Fibroblast of lung (primary cell): ENCODE data around the gene MICALL1. TPM values are rescaled to one million over a fixed set of nuclear protein-coding genes. Genes with fewer than 3 reads are reported as not detected.

Experiments
- DNase-seq, 2 donors: peaks; one replicate each; pipeline versions ENCODE4 v3.0.0 to v3.0.0-alpha.2; 2010; ENCODE audit warnings: low read depth in 2 of 2
- H2AFZ ChIP-seq: 2 replicates; pipeline ENCODE4 v1.5.1; 2012; ENCODE audit warnings: low read length, control low read depth, inconsistent platforms
- H3K27ac ChIP-seq: 2 replicates; pipeline ENCODE4 v1.5.1; 2011; ENCODE audit warnings: low read length, control low read depth; ENCODE audit not compliant: insufficient read depth
- H3K27me3 ChIP-seq: 2 replicates; pipeline ENCODE4 v1.5.1; 2011; ENCODE audit warnings: mild to moderate bottlenecking, low read length; ENCODE audit not compliant: control insufficient read depth, insufficient read depth
- H3K36me3 ChIP-seq: 2 replicates; pipeline ENCODE4 v1.5.1; 2011; ENCODE audit warnings: low read length; ENCODE audit not compliant: control insufficient read depth, insufficient read depth
- H3K4me1 ChIP-seq: 2 replicates; pipeline ENCODE4 v1.5.1; 2011; ENCODE audit warnings: low read length; ENCODE audit not compliant: control insufficient read depth, insufficient read depth; ENCODE audit errors: extremely low read depth
- H3K4me2 ChIP-seq: 2 replicates; pipeline ENCODE4 v1.5.1; 2011; ENCODE audit warnings: low read length, control low read depth; ENCODE audit not compliant: insufficient read depth; ENCODE audit errors: extremely low read depth
- H3K4me3 ChIP-seq, 4 experiments: fragments of 200-600 bp in 1 of 4; sonication (generic) in 1 of 4; replicated peaks in 1 of 4; 2 replicates each; pipeline ENCODE4 v1.5.1; 2011 to 2016; ENCODE audit warnings: low read length in 4 of 4, low read depth in 3 of 4, mild to moderate bottlenecking in 3 of 4, control low read depth in 2 of 4, inconsistent platforms in 1 of 4, mixed read lengths in 1 of 4; ENCODE audit not compliant: insufficient read depth in 1 of 4; ENCODE audit errors: control extremely low read depth in 1 of 4
- H3K79me2 ChIP-seq: 2 replicates; pipeline ENCODE4 v1.5.1; 2012; ENCODE audit warnings: mild to moderate bottlenecking, low read length, inconsistent platforms; ENCODE audit not compliant: control insufficient read depth, insufficient read depth
- H3K9ac ChIP-seq: 2 replicates; pipeline ENCODE4 v1.5.1; 2011; ENCODE audit warnings: mild to moderate bottlenecking, low read length, control low read depth; ENCODE audit not compliant: insufficient read depth
- H3K9me3 ChIP-seq: 2 replicates; pipeline ENCODE4 v1.5.1; 2012; ENCODE audit warnings: low read depth, low read length; ENCODE audit not compliant: control insufficient read depth, insufficient read depth
- H4K20me1 ChIP-seq: 2 replicates; pipeline ENCODE4 v1.5.1; 2011; ENCODE audit warnings: low read length; ENCODE audit not compliant: control insufficient read depth, insufficient read depth; ENCODE audit errors: extremely low read depth
- CTCF ChIP-seq, 2 donors: IDR thresholded peaks in 1 of 2; conservative IDR thresholded peaks in 1 of 2; 1 replicate in 1 of 2; 2 replicates in 1 of 2; pipeline ENCODE4 v1.5.1; 2011 to 2012; ENCODE audit warnings: low read length in 2 of 2, control low read depth in 1 of 2, inconsistent platforms in 1 of 2, low read depth in 1 of 2, mild to moderate bottlenecking in 1 of 2
- EZH2 ChIP-seq: IDR thresholded peaks from 2 replicates; pipeline ENCODE4 v1.5.1; 2012; ENCODE audit warnings: low read length, control low read depth, mild to moderate bottlenecking; ENCODE audit errors: missing control alignments
- polyA plus RNA-seq, 2 donors: library from polyadenylated mRNA; depleted of rRNA in 1 of 2; stranded (reverse) in 1 of 2; unstranded in 1 of 2; fragments of >200 nt; gene quantifications; 2 replicates each; pipeline ENCODE4 v1.2.1, GENCODE V29; 2011 to 2012; ENCODE audit warnings: missing spikeins in 1 of 2
- total RNA-seq: library from RNA; depleted of rRNA; stranded (reverse); fragments of >200 nt; gene quantifications from 2 replicates; pipeline ENCODE4 v1.2.1, GENCODE V29; 2014

The MICALL1 gene
- total and polyA plus RNA-seq, 2 donors (not counting 1 experiment from before 2014, with no cell fraction given) = 17.2 to 19.5 TPM

- H3K9me3 ChIP-seq = no peaks in the 10 kb centered on the region
- no peak overlapping the region for H2AFZ ChIP-seq
- H3K36me3 ChIP-seq = peaks cover 20% of the 10 kb centered on the region
- no peak overlapping the region for H3K4me2 ChIP-seq
- H4K20me1 ChIP-seq = no peaks in the 10 kb centered on the region
- no peaks in the 10 kb centered on the region for H3K79me2 ChIP-seq
- no peaks in the 10 kb centered on the region for H3K4me1 ChIP-seq
- no peak overlapping the region for H3K9ac ChIP-seq
- TF ChIP-seq CTCF (conservative IDR thresholded peaks at IDR 0.05 in 1 of 2, IDR thresholded peaks at IDR 0.05 in 1 of 2; ENCODE audit: low read depth in 1 of 2, low read length in 2 of 2) = no peak
- no peak for TF ChIP-seq EZH2
- no peak overlapping the region for H3K27ac ChIP-seq
- no peak overlapping the region for H3K4me3 ChIP-seq
- no peak for DNase-seq
- H3K27me3 ChIP-seq = no peaks in the 10 kb centered on the region
Observed at GRCh38 chr22:37918580-37919270, 12.6 kb downstream of the MICALL1 start.

- H3K4me2 ChIP-seq = no peak overlapping the region
- H3K79me2 ChIP-seq = no peaks in the 10 kb centered on the region
- TF ChIP-seq EZH2 (no peak), CTCF (conservative IDR thresholded peaks at IDR 0.05 in 1 of 2, IDR thresholded peaks at IDR 0.05 in 1 of 2; ENCODE audit: low read depth in 1 of 2, low read length in 2 of 2) (no peak)
- H3K9ac ChIP-seq = no peak overlapping the region
- peaks cover under 1% of the 10 kb centered on the region for H3K4me1 ChIP-seq
- H3K27me3 ChIP-seq = no peaks in the 10 kb centered on the region
- H3K9me3 ChIP-seq = no peaks in the 10 kb centered on the region
- no peak overlapping the region for H3K27ac ChIP-seq
- H2AFZ ChIP-seq = no peak overlapping the region
- H3K4me3 ChIP-seq = no peak overlapping the region
- no peak for DNase-seq
- peaks cover 25% of the 10 kb centered on the region for H3K36me3 ChIP-seq
- H4K20me1 ChIP-seq = no peaks in the 10 kb centered on the region
Observed at GRCh38 chr22:37920126-37920525, 14.0 kb downstream of the MICALL1 start.

- Histone ChIP-seq H3K36me3 (peaks cover 37% of the 10 kb centered on the region), H3K27me3 (no peaks in the 10 kb centered on the region), H3K9ac (no peak overlapping the region), H3K9me3 (no peaks in the 10 kb centered on the region), H4K20me1 (no peaks in the 10 kb centered on the region), H3K27ac (no peak overlapping the region), H3K4me1 (peaks cover 4% of the 10 kb centered on the region), H3K79me2 (no peaks in the 10 kb centered on the region), H2AFZ (no peak overlapping the region), H3K4me2 (no peak overlapping the region), H3K4me3 (no peak overlapping the region)
- DNase-seq = no peak
- no peak for TF ChIP-seq CTCF (conservative IDR thresholded peaks at IDR 0.05 in 1 of 2, IDR thresholded peaks at IDR 0.05 in 1 of 2; ENCODE audit: low read depth in 1 of 2, low read length in 2 of 2)
- TF ChIP-seq EZH2 = no peak
Observed at GRCh38 chr22:37922191-37922590, 16.1 kb downstream of the MICALL1 start.
